GM12875 (cell line): ENCODE measurements around the gene TOMM20.

Experiments used
- H3K4me3 ChIP-seq: one replicate; pipeline ENCODE4 v1.5.1; 2011; ENCODE audit warnings: low read depth, low read length, control low read depth
- TF ChIP-seq, protein P1 (sequence below): IDR thresholded peaks from 2 replicates; pipeline ENCODE4 v1.5.1; 2011; ENCODE audit warnings: low read depth, mild to moderate bottlenecking, control low read depth, inconsistent platforms, low read length, moderate library complexity, borderline replicate concordance; ENCODE audit not compliant: insufficient read depth

Gene TOMM20

DNA sequence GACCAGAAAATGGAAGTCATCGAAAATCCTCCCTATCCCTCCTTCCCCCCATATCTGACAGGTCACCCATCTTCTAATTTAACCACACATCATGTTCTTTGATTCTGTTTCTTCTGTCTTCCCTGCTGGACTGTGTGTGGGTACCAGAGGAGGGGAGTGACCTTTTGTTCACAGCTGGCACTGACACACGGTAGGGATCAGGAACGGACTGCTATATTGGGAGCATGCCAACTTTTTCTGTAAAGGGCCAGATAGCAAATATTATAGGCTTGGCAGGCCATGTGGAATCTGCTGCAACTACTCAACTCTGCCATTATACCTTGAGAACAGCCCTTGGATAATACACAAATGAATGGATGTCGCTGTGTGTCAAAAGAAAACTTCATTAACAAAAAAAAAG, 7.5 kb upstream of the TOMM20 start:
- H3K4me3 ChIP-seq: no peak overlapping the region
- TF ChIP-seq, protein P1, sequence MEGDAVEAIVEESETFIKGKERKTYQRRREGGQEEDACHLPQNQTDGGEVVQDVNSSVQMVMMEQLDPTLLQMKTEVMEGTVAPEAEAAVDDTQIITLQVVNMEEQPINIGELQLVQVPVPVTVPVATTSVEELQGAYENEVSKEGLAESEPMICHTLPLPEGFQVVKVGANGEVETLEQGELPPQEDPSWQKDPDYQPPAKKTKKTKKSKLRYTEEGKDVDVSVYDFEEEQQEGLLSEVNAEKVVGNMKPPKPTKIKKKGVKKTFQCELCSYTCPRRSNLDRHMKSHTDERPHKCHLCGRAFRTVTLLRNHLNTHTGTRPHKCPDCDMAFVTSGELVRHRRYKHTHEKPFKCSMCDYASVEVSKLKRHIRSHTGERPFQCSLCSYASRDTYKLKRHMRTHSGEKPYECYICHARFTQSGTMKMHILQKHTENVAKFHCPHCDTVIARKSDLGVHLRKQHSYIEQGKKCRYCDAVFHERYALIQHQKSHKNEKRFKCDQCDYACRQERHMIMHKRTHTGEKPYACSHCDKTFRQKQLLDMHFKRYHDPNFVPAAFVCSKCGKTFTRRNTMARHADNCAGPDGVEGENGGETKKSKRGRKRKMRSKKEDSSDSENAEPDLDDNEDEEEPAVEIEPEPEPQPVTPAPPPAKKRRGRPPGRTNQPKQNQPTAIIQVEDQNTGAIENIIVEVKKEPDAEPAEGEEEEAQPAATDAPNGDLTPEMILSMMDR: no peak

DNA sequence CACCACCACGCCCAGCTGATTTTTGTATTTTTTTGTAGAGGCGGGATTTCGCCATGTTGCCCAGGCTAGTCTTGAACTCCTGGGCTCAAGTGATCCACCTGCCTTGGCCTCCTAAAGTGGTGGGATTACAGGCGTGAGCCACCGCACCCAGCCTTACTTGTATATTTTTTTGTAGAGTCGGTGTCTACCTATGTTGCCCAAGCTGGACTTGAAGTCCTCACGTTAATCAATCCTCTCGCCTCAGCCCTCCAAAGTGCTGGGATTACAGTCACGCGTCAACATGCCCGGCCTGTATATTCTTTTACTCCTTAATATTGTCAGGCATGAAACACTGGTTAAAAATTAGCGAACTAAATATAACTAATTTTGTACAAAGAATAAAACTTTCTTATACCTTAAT, 5.5 kb upstream of the TOMM20 start:
- H3K4me3 ChIP-seq: no peak overlapping the region
- TF ChIP-seq, protein P1: no peak

DNA sequence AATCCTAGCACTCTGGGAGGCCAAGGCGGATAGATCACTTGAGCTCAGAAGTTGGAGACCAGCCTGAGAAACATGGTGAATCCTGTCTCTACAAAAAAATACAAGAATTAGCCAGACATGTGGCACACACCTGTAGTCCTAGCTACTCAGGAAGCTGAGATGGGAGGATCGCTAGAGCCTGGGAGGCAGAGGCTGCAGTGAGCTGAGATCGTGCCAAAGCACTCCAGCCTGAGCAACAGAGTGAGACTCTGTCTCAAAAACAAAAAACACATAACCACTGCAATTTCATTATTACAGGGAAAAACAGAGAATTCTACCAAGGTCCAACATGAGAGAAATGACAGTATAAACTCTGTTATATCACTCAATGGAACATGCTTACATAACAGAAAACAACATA, 4.4 kb upstream of the TOMM20 start:
- H3K4me3 ChIP-seq: no peak overlapping the region
- TF ChIP-seq, protein P1: no peak

- H3K4me3 ChIP-seq: no peak overlapping the region
- TF ChIP-seq, protein P1: no peak
Observed at GRCh38 chr1:235131961-235132360, 3.3 kb upstream of the TOMM20 start.

- no peak overlapping the region for H3K4me3 ChIP-seq
- TF ChIP-seq, protein P1: no peak
Observed at GRCh38 chr1:235130766-235131270, 2.2 kb upstream of the TOMM20 start.

DNA sequence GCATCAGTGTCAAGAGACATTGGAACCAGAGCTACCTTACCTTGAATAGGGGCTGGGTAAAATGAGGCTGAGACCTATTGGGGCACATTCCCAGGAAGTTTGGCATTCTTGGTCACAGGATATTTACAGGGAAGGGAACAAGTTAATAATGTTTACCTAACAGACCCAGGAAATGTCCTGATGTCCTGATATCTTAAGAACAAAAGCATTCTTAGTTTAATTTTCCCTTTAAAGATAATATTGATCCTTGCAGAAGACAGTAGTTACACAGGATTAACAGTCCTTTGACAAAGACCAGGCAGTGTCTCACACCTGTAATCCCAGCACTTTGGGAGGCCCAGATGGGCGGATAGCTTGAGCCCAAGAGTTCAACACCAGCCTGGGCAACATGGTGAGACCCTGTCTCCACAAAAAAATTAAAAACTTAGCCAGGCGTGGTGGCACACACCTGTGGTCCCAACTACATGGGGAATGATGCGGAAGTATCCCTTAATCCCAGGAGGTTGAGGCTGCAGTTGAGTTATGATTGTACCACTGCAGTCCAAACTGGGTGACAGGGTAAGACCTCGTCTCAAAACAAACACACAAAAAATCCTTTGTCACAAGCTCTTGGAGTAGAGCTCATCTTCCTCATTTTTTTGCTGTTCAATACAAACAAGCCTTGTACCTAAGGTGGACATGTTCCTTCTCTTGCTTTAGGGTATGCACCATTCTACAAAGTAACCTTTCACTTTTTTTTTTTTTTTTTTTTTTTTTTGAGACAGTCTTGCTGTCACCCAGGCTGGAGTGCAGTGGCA, 1.3 kb upstream of the TOMM20 start:
- no peak overlapping the region for H3K4me3 ChIP-seq

More for the DNA sequence above, 1.3 kb upstream of the TOMM20 start:
- TF ChIP-seq, protein P1: no peak
